K562 (cell line): Measurements from ENCODE around the gene SYNE1. TPM values are rescaled to one million over a fixed set of nuclear protein-coding genes. Genes with fewer than 3 reads are reported as not detected.

Experiments used
- HMGN3 ChIP-seq: IDR thresholded peaks from 2 replicates; pipeline ENCODE4 v1.6.1; 2011; ENCODE audit warnings: borderline replicate concordance, low read depth, mild to moderate bottlenecking, mixed read lengths, low read length; ENCODE audit not compliant: insufficient read length; ENCODE audit errors: extremely low read depth
- JUN ChIP-seq, 2 experiments: sonication (generic) in 1 of 2; formaldehyde crosslinking in 1 of 2; IDR thresholded peaks; 2 replicates each; pipeline versions ENCODE4 v1.6.1 to v1.8.0; 2012 to 2022; ENCODE audit warnings: borderline replicate concordance in 2 of 2, mild to moderate bottlenecking in 2 of 2, improper control_type of control experiment in 1 of 2, low read depth in 1 of 2, low read length in 1 of 2, missing genetic modification reagents in 1 of 2
- KLF10 ChIP-seq: fragments of 250-450 bp; sonication (Bioruptor Pico); IDR thresholded peaks from 2 replicates; pipeline ENCODE4 v1.6.1; 2021; ENCODE audit warnings: matching md5 sums
- RAD51 ChIP-seq: fragments of 450-650 bp; IDR thresholded peaks from 2 replicates; pipeline ENCODE4 v1.7.1; 2016; ENCODE audit warnings: low read depth, mild to moderate bottlenecking, borderline replicate concordance
- RBM15 ChIP-seq: fragments of 200-400 bp; formaldehyde crosslinking; IDR thresholded peaks from 2 replicates; pipeline ENCODE4 v1.6.1; 2018; ENCODE audit warnings: mild to moderate bottlenecking, low read length, moderate library complexity; ENCODE audit not compliant: insufficient read depth
- TAF7 ChIP-seq: fragments of 450-650 bp; IDR thresholded peaks from 2 replicates; pipeline ENCODE4 v1.6.1; 2016; ENCODE audit warnings: missing genetic modification characterization, missing compliant biosample characterization
- U2AF1 ChIP-seq: fragments of 200-400 bp; formaldehyde crosslinking; optimal IDR thresholded peaks from 2 replicates; pipeline ENCODE3; 2017; ENCODE audit warnings: mild to moderate bottlenecking, low read depth, low read length, moderate library complexity
- ZBTB40 ChIP-seq, 2 experiments: fragments of 450-650 bp in 1 of 2; sonication (generic) in 1 of 2; formaldehyde crosslinking in 1 of 2; IDR thresholded peaks; 2 replicates each; pipeline versions ENCODE4 v1.7.1 to v1.9.0; 2016 to 2022; ENCODE audit warnings: inconsistent platforms in 1 of 2, mild to moderate bottlenecking in 1 of 2, missing genetic modification reagents in 1 of 2
- polyA plus RNA-seq, 8 experiments: library from polyadenylated mRNA; depleted of rRNA in 4 of 8; stranded (reverse) in 5 of 8; unstranded in 3 of 8; fragments of >200 nt; fragmentation: Nextera tagmentation in 2 of 8; fragmentation: Illumina TruSeq in 1 of 8; extraction: Ambion mirVana in 2 of 8; extraction: Trizol in 1 of 8; gene quantifications; 2 replicates each; pipeline versions ENCODE4 v1.2.1 to v1.2.3, GENCODE V29; 2011 to 2014; ENCODE audit warnings: inconsistent platforms in 1 of 8, missing spikeins in 1 of 8
- total RNA-seq, 7 experiments: library from RNA; depleted of rRNA in 6 of 7; stranded (reverse); fragments of >200 nt in 6 of 7; fragmentation: Illumina TruSeq in 2 of 7; extraction: Trizol in 2 of 7; gene quantifications; 2 replicates each; pipeline versions ENCODE4 v1.2.1 to v1.2.3, GENCODE V29; 2011 to 2021; ENCODE audit warnings: low replicate concordance in 1 of 7
- TF ChIP-seq, protein P1 (sequence below): sonication (generic); formaldehyde crosslinking; IDR thresholded peaks from 2 replicates; pipeline ENCODE4 v1.8.1; 2023; ENCODE audit warnings: missing genetic modification reagents, mild to moderate bottlenecking, borderline replicate concordance
- TF ChIP-seq, protein P2 (sequence below): fragments of 250-450 bp; sonication (Bioruptor Pico); IDR thresholded peaks from 2 replicates; pipeline ENCODE4 v1.6.1; 2021; ENCODE audit warnings: mild to moderate bottlenecking

The SYNE1 gene
- total and polyA plus RNA-seq, 9 of the 15 experiments (the other 6 are each of a cell fraction or from before 2014, with no cell fraction given), result under 0.01 to 0.42 (median 0.08) TPM; not detected in 1

- TF ChIP-seq, protein P1, sequence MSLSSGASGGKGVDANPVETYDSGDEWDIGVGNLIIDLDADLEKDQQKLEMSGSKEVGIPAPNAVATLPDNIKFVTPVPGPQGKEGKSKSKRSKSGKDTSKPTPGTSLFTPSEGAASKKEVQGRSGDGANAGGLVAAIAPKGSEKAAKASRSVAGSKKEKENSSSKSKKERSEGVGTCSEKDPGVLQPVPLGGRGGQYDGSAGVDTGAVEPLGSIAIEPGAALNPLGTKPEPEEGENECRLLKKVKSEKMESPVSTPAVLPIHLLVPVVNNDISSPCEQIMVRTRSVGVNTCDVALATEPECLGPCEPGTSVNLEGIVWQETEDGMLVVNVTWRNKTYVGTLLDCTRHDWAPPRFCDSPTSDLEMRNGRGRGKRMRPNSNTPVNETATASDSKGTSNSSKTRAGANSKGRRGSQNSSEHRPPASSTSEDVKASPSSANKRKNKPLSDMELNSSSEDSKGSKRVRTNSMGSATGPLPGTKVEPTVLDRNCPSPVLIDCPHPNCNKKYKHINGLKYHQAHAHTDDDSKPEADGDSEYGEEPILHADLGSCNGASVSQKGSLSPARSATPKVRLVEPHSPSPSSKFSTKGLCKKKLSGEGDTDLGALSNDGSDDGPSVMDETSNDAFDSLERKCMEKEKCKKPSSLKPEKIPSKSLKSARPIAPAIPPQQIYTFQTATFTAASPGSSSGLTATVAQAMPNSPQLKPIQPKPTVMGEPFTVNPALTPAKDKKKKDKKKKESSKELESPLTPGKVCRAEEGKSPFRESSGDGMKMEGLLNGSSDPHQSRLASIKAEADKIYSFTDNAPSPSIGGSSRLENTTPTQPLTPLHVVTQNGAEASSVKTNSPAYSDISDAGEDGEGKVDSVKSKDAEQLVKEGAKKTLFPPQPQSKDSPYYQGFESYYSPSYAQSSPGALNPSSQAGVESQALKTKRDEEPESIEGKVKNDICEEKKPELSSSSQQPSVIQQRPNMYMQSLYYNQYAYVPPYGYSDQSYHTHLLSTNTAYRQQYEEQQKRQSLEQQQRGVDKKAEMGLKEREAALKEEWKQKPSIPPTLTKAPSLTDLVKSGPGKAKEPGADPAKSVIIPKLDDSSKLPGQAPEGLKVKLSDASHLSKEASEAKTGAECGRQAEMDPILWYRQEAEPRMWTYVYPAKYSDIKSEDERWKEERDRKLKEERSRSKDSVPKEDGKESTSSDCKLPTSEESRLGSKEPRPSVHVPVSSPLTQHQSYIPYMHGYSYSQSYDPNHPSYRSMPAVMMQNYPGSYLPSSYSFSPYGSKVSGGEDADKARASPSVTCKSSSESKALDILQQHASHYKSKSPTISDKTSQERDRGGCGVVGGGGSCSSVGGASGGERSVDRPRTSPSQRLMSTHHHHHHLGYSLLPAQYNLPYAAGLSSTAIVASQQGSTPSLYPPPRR (CRISPR knock-in tag), result no peak
- no peak for TF ChIP-seq KLF10 (CRISPR knock-in tag)
- TF ChIP-seq ZBTB40 (IDR thresholded peaks at IDR 0.05), result no peak
- no peak for TF ChIP-seq ZBTB40 (CRISPR knock-in tag; IDR thresholded peaks at IDR 0.05)
- TF ChIP-seq U2AF1, result no peak
- no peak for TF ChIP-seq JUN (IDR thresholded peaks at IDR 0.05; ENCODE audit: borderline replicate concordance, low read depth, low read length)
- no peak for TF ChIP-seq JUN (CRISPR knock-in tag; IDR thresholded peaks at IDR 0.05; ENCODE audit: borderline replicate concordance)
- no peak for TF ChIP-seq HMGN3
- no peak for TF ChIP-seq TAF7
- TF ChIP-seq RAD51, result no peak
- TF ChIP-seq, protein P2, sequence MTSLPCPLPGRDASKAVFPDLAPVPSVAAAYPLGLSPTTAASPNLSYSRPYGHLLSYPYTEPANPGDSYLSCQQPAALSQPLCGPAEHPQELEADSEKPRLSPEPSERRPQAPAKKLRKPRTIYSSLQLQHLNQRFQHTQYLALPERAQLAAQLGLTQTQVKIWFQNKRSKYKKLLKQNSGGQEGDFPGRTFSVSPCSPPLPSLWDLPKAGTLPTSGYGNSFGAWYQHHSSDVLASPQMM, result no peak
- TF ChIP-seq RBM15, result no peak
These were observed 64.6 kb downstream of the SYNE1 start (continued) for GRCh38 chr6:152572338-152573088.
